H9 (cell line): ENCODE measurements around the gene ERC2. TPM values are rescaled to one million over a fixed set of nuclear protein-coding genes. Genes with fewer than 3 reads are reported as not detected.

Source experiments
- DNase-seq: peaks from one replicate; pipeline ENCODE4 v3.0.0-alpha.2; 2017
- H2AFZ ChIP-seq: one replicate; pipeline ENCODE4 v1.6.1; 2013; ENCODE audit warnings: mild to moderate bottlenecking, low read length, control low read depth, moderate library complexity
- H2AK5ac ChIP-seq: 2 replicates; pipeline ENCODE4 v1.6.1; 2013; ENCODE audit warnings: low read length, control low read depth, mixed read lengths; ENCODE audit not compliant: insufficient read length
- H2BK120ac ChIP-seq: one replicate; pipeline ENCODE4 v1.6.1; 2013; ENCODE audit warnings: low read depth, mild to moderate bottlenecking, low read length, control low read depth, inconsistent platforms; ENCODE audit not compliant: poor library complexity, severe bottlenecking
- H2BK12ac ChIP-seq: 2 replicates; pipeline ENCODE4 v1.6.1; 2013; ENCODE audit warnings: low read length, control low read depth, mixed read lengths, low read depth; ENCODE audit not compliant: insufficient read length
- H2BK15ac ChIP-seq: 2 replicates; pipeline ENCODE4 v1.6.1; 2013; ENCODE audit warnings: low read depth, low read length, control low read depth
- H2BK20ac ChIP-seq: one replicate; pipeline ENCODE4 v1.6.1; 2013; ENCODE audit warnings: low read depth, mild to moderate bottlenecking, low read length, control low read depth, inconsistent platforms; ENCODE audit not compliant: poor library complexity, severe bottlenecking
- H2BK5ac ChIP-seq: 2 replicates; pipeline ENCODE4 v1.6.1; 2013; ENCODE audit warnings: low read length, control low read depth, mixed read lengths; ENCODE audit not compliant: insufficient read length
- H3K14ac ChIP-seq: 2 replicates; pipeline ENCODE4 v1.6.1; 2013; ENCODE audit warnings: low read length, control low read depth; ENCODE audit not compliant: insufficient read depth
- H3K18ac ChIP-seq: 2 replicates; pipeline ENCODE4 v1.6.1; 2013; ENCODE audit warnings: low read depth, mild to moderate bottlenecking, mixed read lengths, low read length, control low read depth; ENCODE audit not compliant: insufficient read length
- H3K23ac ChIP-seq: 2 replicates; pipeline ENCODE4 v1.6.1; 2013; ENCODE audit warnings: low read length, control low read depth, mixed read lengths, low read depth; ENCODE audit not compliant: insufficient read length
- H3K23me2 ChIP-seq: 2 replicates; pipeline ENCODE4 v1.6.1; 2013; ENCODE audit warnings: low read depth, mild to moderate bottlenecking, mixed read lengths, low read length, control low read depth; ENCODE audit not compliant: insufficient read length, poor library complexity, severe bottlenecking
- H3K27ac ChIP-seq: 2 replicates; pipeline ENCODE4 v1.5.1; 2013; ENCODE audit warnings: low read length, control low read depth, mixed read lengths, low read depth; ENCODE audit not compliant: insufficient read length
- H3K27me3 ChIP-seq: 2 replicates; pipeline ENCODE4 v1.6.1; 2013; ENCODE audit warnings: low read length, control low read depth, inconsistent platforms; ENCODE audit not compliant: insufficient read depth
- H3K4ac ChIP-seq: 2 replicates; pipeline ENCODE4 v1.6.1; 2013; ENCODE audit warnings: low read depth, mild to moderate bottlenecking, control low read depth, inconsistent platforms, low read length, moderate library complexity
- H3K4me1 ChIP-seq: 2 replicates; pipeline ENCODE4 v1.6.1; 2013; ENCODE audit warnings: low read length, control low read depth, inconsistent platforms; ENCODE audit not compliant: insufficient read depth
- H3K4me2 ChIP-seq: 2 replicates; pipeline ENCODE4 v1.6.1; 2013; ENCODE audit warnings: low read length, control low read depth, mixed read lengths; ENCODE audit not compliant: insufficient read length, insufficient read depth
- H3K56ac ChIP-seq: 2 replicates; pipeline ENCODE4 v1.6.1; 2013; ENCODE audit warnings: low read depth, mild to moderate bottlenecking, mixed read lengths, low read length, control low read depth; ENCODE audit not compliant: insufficient read length
- H3K79me1 ChIP-seq: 2 replicates; pipeline ENCODE4 v1.6.1; 2013; ENCODE audit warnings: low read depth, mild to moderate bottlenecking, moderate library complexity, low read length, control low read depth, inconsistent platforms; ENCODE audit not compliant: insufficient read depth, poor library complexity, severe bottlenecking
- H3K79me2 ChIP-seq: 2 replicates; pipeline ENCODE4 v1.6.1; 2013; ENCODE audit warnings: low read length, control low read depth, inconsistent platforms; ENCODE audit not compliant: insufficient read depth
- H3K9ac ChIP-seq: 2 replicates; pipeline ENCODE4 v1.6.1; 2013; ENCODE audit warnings: low read length, control low read depth, mixed read lengths; ENCODE audit not compliant: insufficient read length; ENCODE audit errors: extremely low read depth
- H3K9me3 ChIP-seq: one replicate; pipeline ENCODE4 v1.6.1; 2013; ENCODE audit warnings: low read depth, low read length, inconsistent platforms; ENCODE audit not compliant: control insufficient read depth
- H3T11ph ChIP-seq: one replicate; pipeline ENCODE4 v1.6.1; 2013; ENCODE audit warnings: mild to moderate bottlenecking, low read length, control low read depth, inconsistent platforms
- H4K20me1 ChIP-seq: one replicate; pipeline ENCODE4 v1.6.1; 2013; ENCODE audit not compliant: control insufficient read depth, insufficient read length, insufficient read depth
- H4K5ac ChIP-seq: 2 replicates; pipeline ENCODE4 v1.6.1; 2013; ENCODE audit warnings: low read depth, mild to moderate bottlenecking, mixed read lengths, low read length, control low read depth; ENCODE audit not compliant: insufficient read length
- H4K8ac ChIP-seq: replicated peaks from 2 replicates; pipeline ENCODE4 v1.6.1; 2013; ENCODE audit warnings: low read length, control low read depth, mixed read lengths, low read depth; ENCODE audit not compliant: insufficient read length
- H4K91ac ChIP-seq: 2 replicates; pipeline ENCODE4 v1.6.1; 2013; ENCODE audit warnings: low read depth, mild to moderate bottlenecking, moderate library complexity, mixed read lengths, low read length, control low read depth; ENCODE audit not compliant: insufficient read length
- H3K27ac Mint-ChIP-seq, 3 experiments: 2 replicates in 2 of 3; 3 replicates in 1 of 3; pipeline ENCODE4 v1.8.0; 2020 to 2021; ENCODE audit warnings: mixed read lengths in 3 of 3, mild to moderate bottlenecking in 1 of 3, moderate library complexity in 1 of 3
- H3K27me3 Mint-ChIP-seq: 2 replicates; pipeline ENCODE4 v1.8.0; 2021; ENCODE audit warnings: low read depth, mild to moderate bottlenecking, moderate library complexity, mixed read lengths
- H3K36me3 Mint-ChIP-seq, 3 experiments: 2 replicates in 2 of 3; 3 replicates in 1 of 3; pipeline ENCODE4 v1.8.0; 2020 to 2021; ENCODE audit warnings: low read depth in 3 of 3, mixed read lengths in 3 of 3; ENCODE audit not compliant: insufficient read depth in 1 of 3
- H3K4me1 Mint-ChIP-seq, 2 experiments: 2 replicates each; pipeline ENCODE4 v1.8.0; 2020; ENCODE audit warnings: mixed read lengths in 2 of 2
- H3K4me3 Mint-ChIP-seq, 2 experiments: 2 replicates in 1 of 2; 3 replicates in 1 of 2; pipeline ENCODE4 v1.8.0; 2020 to 2021; ENCODE audit warnings: mild to moderate bottlenecking in 2 of 2, mixed read lengths in 2 of 2, moderate library complexity in 1 of 2
- H3K9me3 Mint-ChIP-seq, 2 experiments: 2 replicates in 1 of 2; 3 replicates in 1 of 2; pipeline ENCODE4 v1.8.0; 2020; ENCODE audit warnings: mild to moderate bottlenecking in 2 of 2, mixed read lengths in 2 of 2, moderate library complexity in 1 of 2
- CTCF ChIP-seq: fragments of 200-600 bp; sonication (generic); conservative IDR thresholded peaks from 3 replicates; pipeline ENCODE4 v1.8.0; 2021; ENCODE audit warnings: antibody characterized with exemption, mild to moderate bottlenecking
- WGBS: extraction: QIAGEN DNeasy Blood & Tissue Kit; methylation state at CpG from one replicate; pipeline ENCODE4 v1.1.7; 2013; ENCODE audit warnings: missing lambda C conversion rate, low lambda C conversion rate, mixed read lengths; ENCODE audit not compliant: insufficient read length; ENCODE audit errors: extremely low coverage; 5-methylcytosine and 5-hydroxymethylcytosine counted together
- total RNA-seq: library from RNA; stranded (reverse); gene quantifications from 2 replicates; pipeline ENCODE4 v1.2.1, GENCODE V29; 2021

The ERC2 gene
- total RNA-seq, 1 experiment from 2014 or later: 15.4 TPM

GRCh38 chr3:55637906-55638638, 830.2 kb downstream of the ERC2 start:
- Histone ChIP-seq H2AFZ (no peak overlapping the region), H3K4me1 (peaks cover 11% of the 10 kb centered on the region; the same call in 1 of the 2 replicates), H4K91ac (no peak overlapping the region), H4K5ac (no peak overlapping the region), H3K79me2 (no peaks in the 10 kb centered on the region), H2BK20ac (no peak overlapping the region), H3K79me1 (no peaks in the 10 kb centered on the region), H3K4ac (no peak overlapping the region), H2BK120ac (no peak overlapping the region), H3K23me2 (no peaks in the 10 kb centered on the region), H3K4me2 (no peak overlapping the region), H2BK15ac (no peak overlapping the region), H3K14ac (no peak overlapping the region), H3K56ac (no peak overlapping the region), H2AK5ac (no peak overlapping the region), H3K23ac (no peak overlapping the region), H3T11ph (no peak overlapping the region), H3K27me3 (no peaks in the 10 kb centered on the region), H3K18ac (no peak overlapping the region), H2BK5ac (no peak overlapping the region), H3K9me3 (no peaks in the 10 kb centered on the region), H2BK12ac (no peak overlapping the region), H4K8ac (no peak overlapping the region), H3K27ac (no peak overlapping the region), H4K20me1 (no peaks in the 10 kb centered on the region), H3K9ac (no peak overlapping the region)
- WGBS: no CpG with 5 or more reads among the region's 7 CpGs
- Mint-ChIP-seq H3K4me1 (peaks cover 20 to 22% of the 10 kb centered on the region in 2 experiments), H3K9me3 (no peaks in the 10 kb centered on the region; a peak in 1 of 5 replicates), H3K27ac (no peak overlapping the region), H3K4me3 (no peak overlapping the region), H3K36me3 (no peaks in the 10 kb centered on the region), H3K27me3 (no peaks in the 10 kb centered on the region; the same call in 1 of the 2 replicates)
- no peak for DNase-seq
- no peak for TF ChIP-seq CTCF
